Caki2 (cell line): ENCODE results near the gene FSD2. TPM values are rescaled to one million over a fixed set of nuclear protein-coding genes. Genes with fewer than 3 reads are reported as not detected.

ENCODE experiments used
- DNase-seq: peaks from one replicate; pipeline ENCODE4 v3.0.0-alpha.2; 2015; ENCODE audit warnings: low read depth
- in situ Hi-C: cut with HindIII; loops from 2 replicates; pipeline ENCODE4 v1.10.0; 2016; ENCODE audit warnings: low sequenced_read_pairs, low pct_unique_long_range_greater_than_20kb, mixed read lengths
- total RNA-seq: library from RNA; depleted of rRNA; stranded (reverse); fragments of >200 nt; shearing (Covaris generic); gene quantifications from 2 replicates; pipeline ENCODE4 v1.2.3, GENCODE V29; 2014; ENCODE audit warnings: low replicate concordance

FSD2 gene
- total RNA-seq, 1 experiment from 2014 or later: 0.34 TPM

DNA sequence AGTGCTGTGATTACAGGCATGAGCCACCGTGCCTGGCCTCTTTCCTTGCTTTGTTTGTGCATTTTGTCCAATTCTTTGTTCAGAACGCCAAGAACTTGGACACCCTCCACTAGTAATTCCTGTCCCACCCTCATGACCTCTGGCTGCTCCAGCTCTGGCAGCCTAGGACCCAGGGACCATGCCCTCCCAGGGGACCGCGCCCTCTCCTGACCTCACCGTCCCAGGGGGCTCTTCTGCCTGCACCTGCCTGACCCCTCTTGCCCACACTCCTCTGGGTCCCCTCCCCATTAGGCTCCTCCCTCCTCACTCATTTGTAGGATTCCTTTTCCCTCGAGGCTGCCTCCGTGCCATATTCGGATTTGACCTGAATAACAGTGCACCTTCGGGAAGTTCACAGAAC is 41.1 kb downstream of the FSD2 start:
- no peak for DNase-seq
- in situ Hi-C loops: no loop called here

DNA sequence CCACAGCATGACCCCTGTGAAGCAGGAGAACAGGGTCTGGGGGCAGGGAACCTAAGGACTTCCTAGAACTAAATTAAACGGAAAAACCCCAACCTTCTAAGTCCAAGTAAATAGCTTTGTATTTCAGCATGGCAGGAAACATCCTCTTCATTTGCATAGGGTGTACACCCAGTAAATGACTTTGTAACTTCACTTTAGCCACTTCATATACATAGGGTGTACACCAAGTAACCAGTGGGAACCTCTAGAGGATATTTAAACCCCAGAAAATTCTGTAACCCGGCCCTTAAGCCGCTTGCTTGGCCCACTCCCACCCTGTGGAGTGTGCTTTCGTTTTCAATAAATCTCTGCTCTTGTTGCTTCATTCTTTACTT is 41.8 kb downstream of the FSD2 start:
- in situ Hi-C loops: no loop called here
- no peak for DNase-seq

DNA sequence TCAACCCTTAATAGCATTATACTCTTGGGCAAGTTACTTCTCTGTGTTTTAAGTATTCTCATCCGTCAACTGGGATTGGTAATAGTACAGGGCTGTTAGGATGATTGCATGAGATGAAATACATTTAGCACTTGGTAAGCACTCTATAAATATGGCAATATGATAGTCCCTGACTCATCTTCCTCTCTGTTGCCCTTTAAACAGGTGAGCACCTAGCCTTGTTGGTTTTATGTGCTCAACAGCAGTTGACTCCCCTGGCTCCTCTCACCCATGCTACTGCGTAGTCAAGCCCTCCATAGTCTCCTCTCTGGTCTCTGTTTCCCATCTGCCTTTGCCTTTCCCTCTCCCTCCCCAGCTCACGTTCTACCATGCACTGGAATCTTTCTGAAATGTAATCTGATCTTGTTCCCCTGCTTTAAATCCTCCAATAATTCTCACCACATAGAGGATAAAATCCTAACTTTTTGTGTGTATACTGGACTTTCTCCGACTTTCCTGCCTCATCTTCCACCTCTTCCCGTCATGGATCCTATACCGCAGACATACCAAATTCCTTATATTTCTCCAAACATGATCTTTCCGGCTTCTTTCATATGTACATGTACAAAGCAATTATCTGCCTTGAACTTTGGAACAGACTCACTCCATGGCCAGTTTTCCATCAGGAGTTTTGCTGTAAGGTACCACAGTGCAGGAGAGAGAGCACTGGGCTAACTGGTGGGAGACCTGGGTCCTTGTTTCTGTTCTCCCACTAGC is 42.3 kb downstream of the FSD2 start:
- in situ Hi-C loops: no loop called here
- DNase-seq: no peak

DNA sequence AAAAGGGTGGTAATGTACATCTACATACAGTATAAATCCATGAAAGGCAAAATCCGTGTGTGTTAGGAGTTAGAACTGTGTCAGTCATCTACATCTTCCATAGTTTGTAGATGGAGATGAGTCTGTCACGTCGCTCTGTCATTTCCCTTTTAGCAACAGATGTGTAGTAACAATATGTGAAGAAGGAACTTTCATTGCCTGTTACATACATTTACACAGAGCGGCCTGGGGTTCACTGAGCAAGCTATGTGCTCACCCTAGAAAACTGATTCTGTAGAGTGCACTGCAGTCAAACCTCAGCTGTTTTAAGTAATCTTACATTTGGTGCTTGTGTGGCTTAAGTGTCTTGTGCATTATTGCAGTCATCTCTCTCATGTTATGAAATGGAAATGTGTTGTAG is 54.6 kb downstream of the FSD2 start:
- in situ Hi-C loops: no loop called here
- no peak for DNase-seq

DNA sequence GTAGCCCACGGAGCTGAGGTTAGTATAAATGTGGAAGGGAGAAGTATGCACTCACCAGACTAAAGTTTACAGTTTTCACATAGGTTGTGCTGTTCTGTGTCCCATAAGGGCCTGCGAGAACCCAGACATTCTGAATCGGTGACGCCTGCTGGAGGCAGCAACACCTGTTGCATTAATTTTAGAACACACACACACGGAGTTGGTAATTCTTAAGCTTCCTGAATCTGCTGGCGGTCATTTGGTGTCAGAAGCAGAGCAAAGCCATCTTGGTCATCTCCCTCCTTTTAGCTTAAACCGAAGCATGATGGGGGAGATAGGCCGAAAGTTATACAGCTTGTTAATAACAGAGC is 55.1 kb downstream of the FSD2 start:
- in situ Hi-C loops: no loop called here
- DNase-seq: no peak

DNA sequence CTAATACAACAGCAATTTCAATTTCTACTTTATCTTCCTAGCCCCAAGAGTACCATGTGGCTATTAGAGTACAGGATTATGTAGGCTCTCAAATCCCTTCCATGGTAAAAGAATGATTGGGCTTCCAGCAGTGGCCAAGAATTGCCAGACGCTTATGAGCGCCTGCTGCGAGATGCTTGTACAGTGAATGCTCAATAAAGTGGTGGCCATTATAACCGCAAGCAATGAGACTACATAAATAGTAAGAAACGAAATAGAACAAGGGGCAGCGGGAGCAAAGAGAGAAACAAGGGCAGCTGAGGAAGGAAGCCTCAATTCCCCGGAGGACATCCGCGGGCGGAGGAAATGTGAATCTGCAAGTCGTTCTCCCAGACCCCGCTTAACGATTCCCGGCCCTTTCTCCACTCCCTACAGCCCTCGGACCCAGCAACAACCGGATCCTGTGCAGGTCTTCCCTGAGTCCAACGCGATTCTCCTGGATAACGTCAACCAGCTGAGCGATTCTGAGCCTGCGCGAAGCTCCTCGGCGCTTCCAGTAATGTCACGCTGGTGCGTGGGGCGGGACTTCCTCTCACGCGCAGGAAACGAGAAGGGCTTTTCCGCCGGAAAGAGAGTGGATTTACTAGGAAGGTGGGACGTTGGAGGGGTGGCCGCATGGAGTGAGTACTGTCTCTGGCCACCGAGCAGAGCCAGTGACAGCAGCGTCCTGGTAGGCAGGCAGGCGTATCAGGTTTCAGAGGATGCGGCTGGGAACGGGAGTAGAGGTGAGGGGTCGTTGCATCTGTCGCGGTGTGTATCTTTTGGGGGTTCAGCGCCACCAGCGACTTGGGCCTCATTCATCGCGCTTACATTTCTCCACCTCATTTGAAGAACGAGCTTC is 55.7 kb downstream of the FSD2 start:
- in situ Hi-C loops: no loop called here
- DNase-seq: peak; percentile 90

DNA sequence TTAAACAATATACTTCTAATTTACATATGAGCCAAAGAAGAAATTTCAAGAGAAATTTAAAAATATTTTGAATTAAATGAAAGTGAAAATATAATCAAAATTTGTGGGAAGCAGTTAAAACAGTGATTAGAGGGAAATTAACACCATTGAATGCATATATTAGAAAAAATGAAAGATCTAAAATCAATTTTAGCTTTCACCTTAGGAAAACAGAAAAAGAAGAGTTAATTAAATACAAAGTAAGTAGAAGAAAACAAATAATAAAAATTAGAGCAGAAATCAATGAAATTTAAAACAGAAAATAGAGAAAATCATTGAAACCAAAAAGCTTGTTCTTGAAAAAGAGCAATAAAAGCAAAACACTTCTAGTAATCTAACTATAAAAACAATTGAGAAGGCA is 57.6 kb downstream of the FSD2 start:
- DNase-seq: no peak

DNA sequence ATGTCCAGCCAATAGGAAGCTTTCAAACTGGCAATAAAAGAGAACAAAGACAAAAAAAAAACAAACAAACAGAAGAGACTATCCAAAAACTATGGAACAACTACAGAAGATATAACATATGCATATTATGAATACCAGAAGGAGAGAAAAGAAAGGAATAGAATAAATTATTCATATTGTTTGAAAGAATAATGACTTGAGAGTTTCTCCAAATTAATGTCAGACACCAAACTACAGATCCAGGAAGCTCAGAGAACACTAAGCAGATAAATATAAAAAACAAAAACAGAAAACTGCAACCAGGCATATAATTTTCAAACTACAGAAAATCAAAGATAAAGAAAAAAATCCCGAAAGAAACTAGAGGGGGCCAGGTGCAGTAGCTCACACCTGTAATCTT is 62.1 kb downstream of the FSD2 start:
- in situ Hi-C loops: no loop called here
- no peak for DNase-seq

More for the DNA sequence above, 57.6 kb downstream of the FSD2 start:
- in situ Hi-C loops: no loop called here

DNA sequence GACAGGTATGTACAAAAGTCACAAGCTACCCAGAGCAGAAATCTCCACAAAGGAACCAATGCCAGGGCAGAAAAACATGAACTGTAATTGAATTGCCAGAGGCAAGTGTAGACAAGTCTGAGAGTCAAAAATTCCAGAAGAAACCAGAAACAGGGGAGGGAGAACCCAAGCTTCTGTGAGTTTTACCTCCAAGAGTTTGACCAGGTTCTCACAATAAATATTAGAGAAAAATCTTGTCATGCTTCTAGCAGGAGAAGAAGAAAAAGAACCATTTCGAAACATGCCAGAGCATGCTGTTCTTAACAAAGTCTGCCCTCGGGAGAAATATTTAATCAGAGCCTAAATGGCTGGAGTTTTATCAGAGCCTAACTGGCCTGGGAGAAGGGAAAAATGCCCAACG is 63.7 kb downstream of the FSD2 start:
- no peak for DNase-seq
- in situ Hi-C loops: no loop called here

DNA sequence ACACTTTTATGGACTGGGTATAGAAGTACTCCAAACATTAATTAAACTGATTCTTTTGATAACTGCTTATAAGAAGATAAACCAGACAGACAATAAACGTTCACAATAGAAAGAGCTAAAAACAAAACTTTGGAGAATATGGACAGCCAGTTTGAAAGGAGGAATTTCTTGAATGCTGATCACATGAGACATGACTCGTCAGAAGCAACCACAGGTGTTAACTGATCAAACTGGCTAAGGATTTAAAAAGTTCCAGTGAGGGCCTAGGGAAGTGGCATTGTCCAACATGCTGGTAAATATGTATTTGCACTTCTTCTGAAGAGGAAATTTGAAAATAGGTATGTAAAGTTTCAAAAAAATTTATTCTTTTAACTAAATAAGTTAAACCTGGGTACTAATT is 66.8 kb downstream of the FSD2 start:
- in situ Hi-C loops: no loop called here
- no peak for DNase-seq

DNA sequence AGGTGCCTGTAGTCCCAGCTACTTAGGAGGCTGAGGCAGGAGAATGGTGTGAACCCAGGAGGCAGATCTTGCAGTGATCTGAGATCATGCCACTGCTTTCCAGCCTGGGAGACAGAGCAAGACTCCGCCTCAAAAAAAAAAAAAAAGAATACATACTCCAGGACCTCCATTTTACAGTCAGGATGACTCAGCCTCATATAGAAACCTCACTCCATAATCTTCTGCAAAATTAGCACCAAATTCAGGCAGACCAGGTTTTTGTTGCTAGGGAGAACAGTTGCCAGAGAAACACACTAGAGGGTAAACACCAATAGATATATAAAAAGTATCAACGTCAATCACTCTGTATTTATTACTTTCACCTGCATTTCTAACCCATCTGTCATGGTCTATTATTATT is 67.9 kb downstream of the FSD2 start:
- in situ Hi-C loops: no loop called here
- peak; percentile 38 for DNase-seq

DNA sequence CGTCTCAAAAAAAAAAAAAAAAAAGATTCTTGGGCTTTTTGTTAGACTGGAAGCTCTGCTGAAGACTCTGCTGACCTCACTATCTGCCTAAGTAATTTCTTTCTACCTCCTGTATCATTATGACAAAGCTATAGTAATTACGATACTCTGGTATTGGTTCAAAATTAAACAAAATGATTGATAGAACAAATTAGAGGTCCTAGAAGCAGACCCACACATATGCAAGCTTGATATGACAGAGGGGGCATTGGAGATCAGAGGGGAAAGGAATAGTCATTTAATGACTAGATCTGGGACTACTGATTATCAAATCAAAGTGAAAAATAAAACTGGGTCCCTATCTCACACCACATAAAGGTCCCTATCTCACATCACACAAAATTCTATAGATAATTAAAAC is 74.3 kb downstream of the FSD2 start:
- in situ Hi-C loops: no loop called here
- DNase-seq: no peak

DNA sequence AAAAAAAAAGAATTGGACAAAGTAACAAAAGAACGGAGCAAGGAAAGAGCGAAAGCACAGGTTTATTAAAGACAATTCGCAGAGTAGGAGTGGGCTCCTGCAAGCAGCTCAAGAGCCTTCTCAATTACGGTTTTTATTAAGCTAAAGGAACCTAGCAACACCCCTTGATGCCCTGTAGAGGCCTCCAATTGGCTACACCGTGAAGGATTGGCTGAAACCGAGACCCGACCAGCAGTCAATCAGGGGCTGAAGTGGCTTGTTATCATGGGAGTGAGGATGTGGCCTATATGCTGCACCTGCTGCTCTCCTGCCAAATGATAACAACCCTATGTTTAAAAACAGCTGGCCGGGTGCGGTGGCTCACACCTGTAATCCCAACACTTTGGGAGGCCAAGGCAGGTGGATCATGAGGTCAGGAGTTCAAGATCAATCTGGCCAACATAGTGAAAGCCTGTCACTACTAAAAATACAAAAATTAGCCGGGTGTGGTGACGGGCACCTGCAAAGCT is 75.8 kb downstream of the FSD2 start:
- no peak for DNase-seq
- in situ Hi-C loops: no loop called here

DNA sequence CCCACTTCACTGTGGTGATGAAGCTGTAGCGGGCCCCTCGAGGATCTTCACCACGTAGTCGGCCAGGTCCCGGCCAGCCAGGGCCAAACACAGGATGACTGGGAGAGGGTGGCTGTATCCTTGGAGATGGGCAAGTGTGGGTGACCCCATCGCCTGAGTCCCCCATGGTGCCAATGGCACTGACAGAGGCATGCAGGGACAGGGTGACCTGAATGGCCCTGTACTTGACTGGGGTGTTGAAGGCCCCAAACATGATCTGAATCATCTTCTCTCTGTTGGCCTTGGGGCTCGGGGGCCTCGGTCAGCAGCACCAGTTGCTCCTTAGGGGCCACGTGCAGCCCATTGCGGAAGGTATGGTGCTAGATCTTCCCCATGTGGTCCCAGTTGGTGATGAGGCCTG is 79.1 kb downstream of the FSD2 start:
- in situ Hi-C loops: no loop called here
- DNase-seq: no peak

DNA sequence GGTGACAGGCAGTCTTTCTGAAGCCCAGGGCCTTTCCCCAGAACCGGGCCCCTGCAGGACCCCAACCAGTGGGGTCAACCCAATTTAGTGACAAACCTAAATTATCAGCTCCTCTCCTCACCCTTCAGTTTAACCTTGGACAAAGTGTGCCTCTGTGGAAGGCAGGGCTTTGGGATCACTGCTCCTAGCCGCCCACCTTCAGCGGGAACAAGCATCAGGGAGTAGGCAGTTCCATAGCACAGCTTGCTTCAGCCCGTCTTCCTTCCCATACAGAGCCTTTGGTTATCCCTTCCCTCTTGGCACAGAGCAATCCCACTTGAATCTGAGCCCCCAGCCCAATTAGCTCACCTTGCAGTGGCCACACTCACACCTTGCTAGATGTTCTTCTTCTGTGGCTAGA is 90.9 kb downstream of the FSD2 start:
- in situ Hi-C loops: no loop called here
- no peak for DNase-seq

DNA sequence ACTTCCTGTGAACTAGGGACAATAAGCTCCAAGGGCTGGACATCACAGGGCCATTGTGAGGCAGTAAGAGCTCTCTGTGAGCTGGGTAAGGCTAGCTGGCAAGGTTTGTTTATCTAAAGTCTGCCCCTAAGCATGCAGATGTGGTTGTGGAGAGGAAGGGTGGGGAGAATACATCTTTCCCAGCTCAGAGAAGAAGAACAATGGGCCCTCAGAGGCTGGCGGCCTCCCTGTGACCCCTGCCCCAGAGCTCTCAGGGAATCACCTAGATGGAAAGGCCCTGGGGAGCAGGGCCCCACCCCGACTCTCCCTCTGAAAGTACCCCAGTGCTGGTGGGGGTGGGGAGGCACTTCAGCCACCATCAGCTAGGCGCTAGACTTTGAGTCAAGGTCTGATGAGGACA is 91.9 kb downstream of the FSD2 start:
- in situ Hi-C loops: no loop called here
- DNase-seq: no peak

DNA sequence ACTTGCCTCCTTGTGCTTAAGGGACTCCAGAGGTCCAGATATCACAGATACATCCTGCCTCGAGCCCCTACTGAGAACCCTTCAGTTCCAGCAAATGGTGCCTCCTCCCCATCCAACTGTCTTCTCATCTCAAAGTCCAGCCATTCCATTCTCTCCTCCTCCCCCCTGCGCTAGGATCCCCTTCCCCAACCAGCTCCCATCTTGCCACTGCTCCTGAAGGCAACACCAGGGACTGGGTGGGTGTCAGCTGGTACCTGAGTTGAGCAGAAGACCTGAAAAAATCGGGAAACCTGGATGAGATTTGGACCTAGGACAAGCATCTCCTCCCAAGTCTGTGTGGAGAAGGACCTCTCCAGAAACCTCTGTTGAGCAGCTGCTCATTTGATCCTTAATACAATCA is 93.8 kb downstream of the FSD2 start:
- in situ Hi-C loops: no loop called here
- no peak for DNase-seq

DNA sequence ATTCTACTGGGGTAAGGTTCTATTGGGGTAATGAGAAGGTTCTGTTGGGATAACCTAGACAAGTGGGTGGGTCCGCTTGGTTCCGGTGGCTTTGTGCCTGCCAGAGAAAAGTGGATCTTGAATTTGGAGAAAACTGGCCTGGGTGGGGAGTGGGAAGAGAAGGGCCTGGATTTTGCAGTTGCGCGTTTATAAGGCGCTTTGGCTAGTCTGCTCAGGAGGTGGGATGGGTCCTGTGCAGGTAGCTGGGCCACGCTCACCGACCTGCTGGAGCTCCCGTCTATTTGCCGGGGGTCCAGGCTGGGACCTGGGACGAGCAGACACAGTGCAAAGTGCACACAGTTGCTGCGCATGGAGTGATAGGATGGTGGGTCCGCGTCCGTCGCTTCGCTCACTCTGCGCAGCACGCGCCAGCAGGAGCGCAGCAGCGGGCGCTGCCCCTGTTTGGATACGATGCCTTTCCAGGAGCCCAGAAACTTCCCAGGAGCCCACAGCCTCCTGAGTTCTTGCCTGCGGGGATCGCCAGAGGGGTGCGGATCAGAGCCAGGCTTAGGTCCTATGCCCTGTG is 94.9 kb downstream of the FSD2 start:
- DNase-seq: no peak
- in situ Hi-C loops: no loop called here

DNA sequence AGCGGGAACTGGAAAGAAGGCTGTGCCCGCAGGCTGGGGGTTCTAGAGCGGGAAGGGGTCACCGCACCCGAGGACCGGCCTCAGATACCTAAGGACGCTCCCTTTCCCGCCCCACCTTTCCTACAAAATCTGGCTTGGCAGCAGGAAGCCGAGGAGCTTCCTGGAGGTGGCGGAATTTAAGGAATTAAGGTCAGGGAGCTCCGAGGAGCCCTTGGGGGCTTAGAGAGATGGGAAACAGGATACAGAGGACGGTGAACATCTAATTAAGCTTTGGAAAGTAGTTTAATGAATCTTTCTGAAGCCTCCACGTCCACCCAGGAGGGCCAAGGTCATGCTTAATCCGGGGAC is 95.7 kb downstream of the FSD2 start:
- in situ Hi-C loops: no loop called here

More for the DNA sequence above, 95.7 kb downstream of the FSD2 start:
- no peak for DNase-seq
